HEK293T (cell line): Measurements from ENCODE around the gene GNAQ.

Experiments used
- ARNT ChIP-seq: fragments of 450-650 bp; IDR thresholded peaks from 2 replicates; pipeline ENCODE4 v1.6.1; 2017; ENCODE audit warnings: mild to moderate bottlenecking
- BHLHE40 ChIP-seq: fragments of 450-650 bp; IDR thresholded peaks from 2 replicates; pipeline ENCODE4 v1.6.1; 2016; ENCODE audit warnings: mild to moderate bottlenecking, moderate library complexity, borderline replicate concordance
- CTBP1 ChIP-seq: fragments of 450-650 bp; IDR thresholded peaks from 2 replicates; pipeline ENCODE4 v1.6.1; 2016; ENCODE audit warnings: borderline replicate concordance
- ELF4 ChIP-seq: fragments of 450-650 bp; IDR thresholded peaks from 2 replicates; pipeline ENCODE4 v1.6.1; 2017; ENCODE audit warnings: antibody characterized with exemption
- FOXA1 ChIP-seq: fragments of 450-650 bp; IDR thresholded peaks from 2 replicates; pipeline ENCODE4 v1.6.1; 2016; ENCODE audit warnings: mild to moderate bottlenecking
- FOXM1 ChIP-seq: fragments of 450-650 bp; IDR thresholded peaks from 2 replicates; pipeline ENCODE4 v1.6.1; 2017; ENCODE audit warnings: mild to moderate bottlenecking, borderline replicate concordance
- LEF1 ChIP-seq: fragments of 450-650 bp; IDR thresholded peaks from 2 replicates; pipeline ENCODE4 v1.6.1; 2017; ENCODE audit warnings: mild to moderate bottlenecking, borderline replicate concordance
- SP1 ChIP-seq: fragments of 450-650 bp; IDR thresholded peaks from 2 replicates; pipeline ENCODE4 v1.6.1; 2017
- SUZ12 ChIP-seq: fragments of 450-650 bp; IDR thresholded peaks from 2 replicates; pipeline ENCODE4 v1.6.1; 2016; ENCODE audit warnings: mild to moderate bottlenecking
- ZNF384 ChIP-seq: fragments of 450-650 bp; IDR thresholded peaks from 2 replicates; pipeline ENCODE4 v1.6.1; 2016
- TF ChIP-seq, protein P1 (sequence below): fragments of 450-650 bp; IDR thresholded peaks from 2 replicates; pipeline ENCODE4 v1.6.1; 2016

DNA sequence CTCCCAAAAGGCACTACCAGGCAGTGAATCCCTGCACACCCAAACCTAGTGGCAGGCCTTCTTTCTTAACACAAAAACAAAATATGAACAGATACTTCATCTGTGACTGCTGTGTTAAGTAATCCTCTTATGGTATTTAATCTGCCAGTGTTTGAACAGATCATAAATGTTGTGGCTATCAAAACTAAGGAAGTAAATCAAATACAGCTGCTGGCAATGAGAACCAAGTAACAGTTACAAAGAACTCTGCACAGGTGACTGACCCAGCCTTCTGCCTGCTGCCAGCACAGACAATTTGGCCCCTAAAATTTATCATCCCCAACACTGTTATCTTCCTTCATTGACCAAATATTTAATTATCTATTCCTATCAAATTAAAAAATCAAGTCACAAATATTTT, 78.0 kb downstream of the GNAQ start:
- TF ChIP-seq BHLHE40 (no peak), ZNF384 (no peak), LEF1 (no peak), CTBP1 (no peak), SP1 (no peak), FOXM1 (no peak), ELF4 (no peak), SUZ12 (no peak), ARNT (no peak), FOXA1 (no peak)
- TF ChIP-seq, protein P1, sequence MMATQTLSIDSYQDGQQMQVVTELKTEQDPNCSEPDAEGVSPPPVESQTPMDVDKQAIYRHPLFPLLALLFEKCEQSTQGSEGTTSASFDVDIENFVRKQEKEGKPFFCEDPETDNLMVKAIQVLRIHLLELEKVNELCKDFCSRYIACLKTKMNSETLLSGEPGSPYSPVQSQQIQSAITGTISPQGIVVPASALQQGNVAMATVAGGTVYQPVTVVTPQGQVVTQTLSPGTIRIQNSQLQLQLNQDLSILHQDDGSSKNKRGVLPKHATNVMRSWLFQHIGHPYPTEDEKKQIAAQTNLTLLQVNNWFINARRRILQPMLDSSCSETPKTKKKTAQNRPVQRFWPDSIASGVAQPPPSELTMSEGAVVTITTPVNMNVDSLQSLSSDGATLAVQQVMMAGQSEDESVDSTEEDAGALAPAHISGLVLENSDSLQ: no peak
